ENCODE measurements around the gene MYLK4. TPM values are rescaled to one million over a fixed set of nuclear protein-coding genes. Genes with fewer than 3 reads are reported as not detected.

Gene MYLK4
- total RNA-seq, 4 donors from 2014 or later = 0.42 to 0.98 (median 0.52) TPM

- peaks cover 0 to 6% (median 0%) of the 10 kb centered on the region in 3 donors for H3K36me3 ChIP-seq
- TF ChIP-seq EP300 (IDR thresholded peaks at IDR 0.05) (no peak), CTCF (IDR thresholded peaks at IDR 0.05) (no peak), POLR2A (IDR thresholded peaks at IDR 0.05) (no peak)
- peak overlapping the region; percentile 65 to 86 (median 78) for H3K4me3 ChIP-seq
- H3K27ac ChIP-seq = peak overlapping the region in 3 of 4 donors; percentile 90 to 95 (median 92)
- H3K9me3 ChIP-seq = no peaks in the 10 kb centered on the region
- H3K4me1 ChIP-seq = peaks cover 0 to 54% (median 27%) of the 10 kb centered on the region in 4 donors
- WGBS, 2 donors = 3 to 6% methylated on average over 13 of the region's 13 CpGs
- H3K27me3 ChIP-seq = no peaks in the 10 kb centered on the region
- DNase-seq (ENCODE audit: low spot score in 2 of 2) = no peak
Measured at GRCh38 chr6:2766767-2767656, 16.3 kb upstream of the MYLK4 start.

GRCh38 chr6:2765896-2766766, 15.4 kb upstream of the MYLK4 start:
- DNase-seq (ENCODE audit: low spot score in 2 of 2) = no peak
- H3K36me3 ChIP-seq = peaks cover 0 to 6% (median 0%) of the 10 kb centered on the region in 3 donors
- H3K4me3 ChIP-seq = peak overlapping the region; percentile 65 to 86 (median 78)
- no peaks in the 10 kb centered on the region for H3K9me3 ChIP-seq
- TF ChIP-seq POLR2A (IDR thresholded peaks at IDR 0.05) (no peak), CTCF (IDR thresholded peaks at IDR 0.05) (no peak)
- 0 to 1% methylated on average over 36 to 53 of the region's 91 CpGs for WGBS, 2 donors
- peak overlapping the region; percentile 70 to 95 (median 91) for H3K27ac ChIP-seq
- peaks cover 0 to 50% (median 27%) of the 10 kb centered on the region in 4 donors for H3K4me1 ChIP-seq
- no peaks in the 10 kb centered on the region for H3K27me3 ChIP-seq

GRCh38 chr6:2765166-2765895, 14.6 kb upstream of the MYLK4 start, which contains the start of gene WRNIP1:
Gene WRNIP1 (plus strand): TSS chr6:2765393. CDS start chr6:2765623, 230 bp downstream.
- peak; percentile 97 to 99 for DNase-seq (ENCODE audit: low spot score in 2 of 2)
- Histone ChIP-seq H3K36me3 (peaks cover 0 to 5% (median 0%) of the 10 kb centered on the region in 3 donors), H3K4me3 (peak within 1 kb of the TSS; percentile 65 to 86 (median 78)), H3K27ac (peak within 1 kb of the TSS; percentile 80 to 95 (median 91)), H3K27me3 (no peaks in the 10 kb centered on the region), H3K9me3 (no peaks in the 10 kb centered on the region), H3K4me1 (peaks cover 0 to 42% (median 26%) of the 10 kb centered on the region in 4 donors)
- peak in 1 of 2 donors; percentile 86 for TF ChIP-seq EP300 (IDR thresholded peaks at IDR 0.05)
- peak; percentile 56 to 94 (median 91) for TF ChIP-seq CTCF (IDR thresholded peaks at IDR 0.05)
- peak; percentile 82 to 87 for TF ChIP-seq POLR2A (IDR thresholded peaks at IDR 0.05)
- WGBS, 2 donors = 0% methylated on average over 43 of the region's 104 CpGs; no CpG with 5 or more reads in 1 of the 2 donors

GRCh38 chr6:2764610-2765165, 14.0 kb upstream of the MYLK4 start:
- DNase-seq (ENCODE audit: low spot score in 2 of 2) = peak in 1 of 2 donors; percentile 56

More at GRCh38 chr6:2764610-2765165, 14.0 kb upstream of the MYLK4 start:
- Histone ChIP-seq H3K27me3 (no peaks in the 10 kb centered on the region), H3K27ac (peak overlapping the region; percentile 80 to 91 (median 90)), H3K9me3 (no peaks in the 10 kb centered on the region), H3K36me3 (no peaks in the 10 kb centered on the region), H3K4me1 (peaks cover 0 to 36% (median 23%) of the 10 kb centered on the region in 4 donors), H3K4me3 (peak overlapping the region; percentile 63 to 85 (median 66))
- WGBS, 2 donors = 1% methylated on average over 36 to 44 of the region's 45 CpGs
- TF ChIP-seq CTCF (IDR thresholded peaks at IDR 0.05) (no peak), EP300 (IDR thresholded peaks at IDR 0.05) (peak in 1 of 2 donors; percentile 69), POLR2A (IDR thresholded peaks at IDR 0.05) (no peak)
